ENCODE results near the gene SHISA2. TPM values are rescaled to one million over a fixed set of nuclear protein-coding genes. Genes with fewer than 3 reads are reported as not detected.
A peak's percentile ranks its signal among the peaks of the same experiment; 100 is the strongest.

Gene SHISA2
- total and polyA plus RNA-seq, 4 experiments from 2014 or later: 0.32 to 0.58 (median 0.36) TPM; not detected in 1

GRCh38 chr13:26019881-26020870 lies 31.6 kb downstream of the SHISA2 start:
- peaks cover 0 to 2% (median 0%) of the 10 kb centered on the region in 8 donors for H3K9me3 Mint-ChIP-seq
- H3K27me3 ChIP-seq (ENCODE audit: insufficient read depth, low read length): no peaks in the 10 kb centered on the region
- H3K4me1 ChIP-seq (ENCODE audit: insufficient read depth, low read length): no peaks in the 10 kb centered on the region
- H3K36me3 ChIP-seq (ENCODE audit: insufficient read depth, low read length): no peaks in the 10 kb centered on the region
- peaks cover 0 to 19% (median 13%) of the 10 kb centered on the region in 4 donors for H3K4me1 Mint-ChIP-seq
- peak overlapping the region in 1 of 7 donors; percentile 9 for H3K27ac Mint-ChIP-seq
- DNase-seq: no peak
- peaks cover 0 to 7% of the 10 kb centered on the region in 2 donors for H3K36me3 Mint-ChIP-seq
- H3K4me3 ChIP-seq (ENCODE audit: low read length in 2 of 2): no peak overlapping the region
- intact Hi-C loops (cut with micrococcal nuclease): no loop called here
- no peaks in the 10 kb centered on the region for H3K9me3 ChIP-seq (ENCODE audit: control insufficient read depth in 1 of 2, low read length in 2 of 2)
- POLR2A ChIA-PET (ENCODE audit: partially characterized antibody): no interaction called here
- CTCF ChIA-PET (ENCODE audit: partially characterized antibody): no interaction called here
- H3K4me3 Mint-ChIP-seq: no peak overlapping the region
- H3K27me3 Mint-ChIP-seq: no peaks in the 10 kb centered on the region
- no peak overlapping the region for H3K27ac ChIP-seq (ENCODE audit: low read depth, low read length)

GRCh38 chr13:26019251-26019650 lies 32.6 kb downstream of the SHISA2 start:
- no peak for DNase-seq
- H3K4me1 ChIP-seq (ENCODE audit: insufficient read depth, low read length): no peaks in the 10 kb centered on the region
- no peaks in the 10 kb centered on the region for H3K9me3 ChIP-seq (ENCODE audit: control insufficient read depth in 1 of 2, low read length in 2 of 2)
- Mint-ChIP-seq H3K9me3 (peaks cover 0 to 2% (median 0%) of the 10 kb centered on the region in 8 donors), H3K27ac (no peak overlapping the region), H3K27me3 (no peaks in the 10 kb centered on the region), H3K4me3 (no peak overlapping the region), H3K4me1 (peaks cover 0 to 19% (median 13%) of the 10 kb centered on the region in 4 donors), H3K36me3 (peaks cover 0 to 7% of the 10 kb centered on the region in 2 donors)
- intact Hi-C loops (cut with micrococcal nuclease): no loop called here
- H3K4me3 ChIP-seq (ENCODE audit: low read length in 2 of 2): no peak overlapping the region
- H3K27ac ChIP-seq (ENCODE audit: low read depth, low read length): no peak overlapping the region
- no peaks in the 10 kb centered on the region for H3K27me3 ChIP-seq (ENCODE audit: insufficient read depth, low read length)
- CTCF ChIA-PET (ENCODE audit: partially characterized antibody): no interaction called here
- POLR2A ChIA-PET (ENCODE audit: partially characterized antibody): no interaction called here
- H3K36me3 ChIP-seq (ENCODE audit: insufficient read depth, low read length): no peaks in the 10 kb centered on the region

- ChIA-PET CTCF (ENCODE audit: partially characterized antibody) (no interaction called here), POLR2A (ENCODE audit: partially characterized antibody) (interaction anchor here (1.5 kb wide), 1 partner anchor 171 kb away, joined by 4 read pairs; no protein-coding TSS in a partner anchor)
- Histone ChIP-seq H3K27me3 (ENCODE audit: insufficient read depth, low read length) (no peaks in the 10 kb centered on the region), H3K27ac (ENCODE audit: low read depth, low read length) (no peak overlapping the region), H3K36me3 (ENCODE audit: insufficient read depth, low read length) (no peaks in the 10 kb centered on the region), H3K9me3 (ENCODE audit: control insufficient read depth in 1 of 2, low read length in 2 of 2) (no peaks in the 10 kb centered on the region), H3K4me1 (ENCODE audit: insufficient read depth, low read length) (no peaks in the 10 kb centered on the region), H3K4me3 (ENCODE audit: low read length in 2 of 2) (no peak overlapping the region)
- H3K9me3 Mint-ChIP-seq: peaks cover 0 to 2% (median 0%) of the 10 kb centered on the region in 8 donors
- peaks cover 0 to 7% of the 10 kb centered on the region in 2 donors for H3K36me3 Mint-ChIP-seq
- intact Hi-C loops (cut with micrococcal nuclease): no loop called here
- peak overlapping the region in 1 of 8 donors; percentile 7 for H3K4me3 Mint-ChIP-seq
- no peak for DNase-seq
- peak overlapping the region in 3 of 7 donors; percentile 36 to 81 (median 54) for H3K27ac Mint-ChIP-seq
- H3K27me3 Mint-ChIP-seq: no peaks in the 10 kb centered on the region
- H3K4me1 Mint-ChIP-seq: peaks cover 0 to 19% (median 14%) of the 10 kb centered on the region in 4 donors
Measured at GRCh38 chr13:26017932-26018665, 33.7 kb downstream of the SHISA2 start.

GRCh38 chr13:26017196-26017921 lies 34.5 kb downstream of the SHISA2 start:
- Mint-ChIP-seq H3K4me1 (peaks cover 0 to 26% (median 15%) of the 10 kb centered on the region in 4 donors), H3K27ac (peak overlapping the region in 1 of 7 donors; percentile 36), H3K36me3 (peaks cover 0 to 7% of the 10 kb centered on the region in 2 donors), H3K4me3 (peak overlapping the region in 2 of 8 donors; percentile 7 to 35), H3K27me3 (no peaks in the 10 kb centered on the region), H3K9me3 (peaks cover 0 to 2% (median 0%) of the 10 kb centered on the region in 8 donors)
- intact Hi-C loops (cut with micrococcal nuclease): no loop called here
- no peaks in the 10 kb centered on the region for H3K9me3 ChIP-seq (ENCODE audit: control insufficient read depth in 1 of 2, low read length in 2 of 2)
- ChIA-PET CTCF (ENCODE audit: partially characterized antibody) (interaction anchor here (0.6 kb wide), 1 partner anchor 188 kb away, joined by 3 read pairs; no protein-coding TSS in a partner anchor), POLR2A (ENCODE audit: partially characterized antibody) (interaction anchor here (1.5 kb wide), 1 partner anchor 171 kb away, joined by 4 read pairs; no protein-coding TSS in a partner anchor)
- no peaks in the 10 kb centered on the region for H3K27me3 ChIP-seq (ENCODE audit: insufficient read depth, low read length)
- H3K4me3 ChIP-seq (ENCODE audit: low read length in 2 of 2): no peak overlapping the region
- H3K27ac ChIP-seq (ENCODE audit: low read depth, low read length): no peak overlapping the region
- no peaks in the 10 kb centered on the region for H3K4me1 ChIP-seq (ENCODE audit: insufficient read depth, low read length)
- DNase-seq: no peak
- H3K36me3 ChIP-seq (ENCODE audit: insufficient read depth, low read length): no peaks in the 10 kb centered on the region

GRCh38 chr13:26016189-26016588 lies 35.6 kb downstream of the SHISA2 start:
- Mint-ChIP-seq H3K4me1 (peaks cover 0 to 31% (median 15%) of the 10 kb centered on the region in 4 donors), H3K27ac (no peak overlapping the region), H3K9me3 (peaks cover 0 to 2% (median 0%) of the 10 kb centered on the region in 8 donors), H3K36me3 (peaks cover 0 to 7% of the 10 kb centered on the region in 2 donors), H3K27me3 (no peaks in the 10 kb centered on the region), H3K4me3 (no peak overlapping the region)
- Histone ChIP-seq H3K36me3 (ENCODE audit: insufficient read depth, low read length) (no peaks in the 10 kb centered on the region), H3K4me3 (ENCODE audit: low read length in 2 of 2) (no peak overlapping the region), H3K27ac (ENCODE audit: low read depth, low read length) (no peak overlapping the region), H3K4me1 (ENCODE audit: insufficient read depth, low read length) (peaks cover 4% of the 10 kb centered on the region), H3K27me3 (ENCODE audit: insufficient read depth, low read length) (no peaks in the 10 kb centered on the region), H3K9me3 (ENCODE audit: control insufficient read depth in 1 of 2, low read length in 2 of 2) (no peaks in the 10 kb centered on the region)
- CTCF ChIA-PET (ENCODE audit: partially characterized antibody): no interaction called here
- POLR2A ChIA-PET (ENCODE audit: partially characterized antibody): no interaction called here
- intact Hi-C loops (cut with micrococcal nuclease): no loop called here
- DNase-seq: no peak

GRCh38 chr13:26015271-26016125 lies 36.3 kb downstream of the SHISA2 start:
- H3K27me3 ChIP-seq (ENCODE audit: insufficient read depth, low read length): no peaks in the 10 kb centered on the region
- H3K36me3 Mint-ChIP-seq: peaks cover 0 to 2% of the 10 kb centered on the region in 2 donors
- CTCF ChIA-PET (ENCODE audit: partially characterized antibody): no interaction called here
- peaks cover 4% of the 10 kb centered on the region for H3K4me1 ChIP-seq (ENCODE audit: insufficient read depth, low read length)
- no peak overlapping the region for H3K4me3 ChIP-seq (ENCODE audit: low read length in 2 of 2)
- H3K27ac ChIP-seq (ENCODE audit: low read depth, low read length): no peak overlapping the region
- peaks cover 0 to 2% (median 0%) of the 10 kb centered on the region in 8 donors for H3K9me3 Mint-ChIP-seq
- peak overlapping the region in 3 of 7 donors; percentile 1 to 23 (median 13) for H3K27ac Mint-ChIP-seq
- no peaks in the 10 kb centered on the region for H3K9me3 ChIP-seq (ENCODE audit: control insufficient read depth in 1 of 2, low read length in 2 of 2)
- peaks cover 0 to 31% (median 15%) of the 10 kb centered on the region in 4 donors for H3K4me1 Mint-ChIP-seq
- no peak overlapping the region for H3K4me3 Mint-ChIP-seq
- intact Hi-C loops (cut with micrococcal nuclease): no loop called here
- no peak for DNase-seq
- no peaks in the 10 kb centered on the region for H3K27me3 Mint-ChIP-seq
- POLR2A ChIA-PET (ENCODE audit: partially characterized antibody): no interaction called here
- no peaks in the 10 kb centered on the region for H3K36me3 ChIP-seq (ENCODE audit: insufficient read depth, low read length)
